Head of caudate nucleus (tissue), 42 donors: Measurements from ENCODE around the gene SNX7.
A peak's percentile ranks its signal among the peaks of the same experiment; 100 is the strongest.

ENCODE experiments used
- DNase-seq, 42 donors: peaks; one replicate each; pipeline versions ENCODE4 v3.0.0 to v3.0.0-alpha.2; 2020 to 2021; ENCODE audit warnings: mixed read lengths in 7 of 42
- intact Hi-C: fragments of 100-400 bp; cut with DNase I; formaldehyde crosslinking; loops from one replicate; pipeline ENCODE4 v1.15.0; 2022

Gene SNX7

DNA sequence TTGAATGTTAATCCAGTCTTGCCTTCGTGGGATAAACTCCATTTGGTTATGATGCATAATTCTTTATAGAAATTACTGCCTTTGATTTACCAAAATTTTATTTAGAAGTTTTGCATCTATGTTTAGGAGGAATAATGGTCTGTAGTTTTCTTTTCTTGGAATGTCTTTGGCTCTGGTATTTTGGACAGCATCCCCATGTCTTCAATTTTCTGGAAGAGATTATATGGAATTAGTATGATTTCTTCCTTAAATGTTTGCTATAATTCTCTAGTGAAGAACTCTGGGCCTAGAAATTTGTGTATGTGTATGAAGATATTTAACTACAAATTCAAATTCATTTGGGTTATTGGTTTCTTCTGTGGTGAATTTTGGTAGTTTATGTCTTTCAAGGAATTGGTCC, 92.7 kb downstream of the SNX7 start:
- intact Hi-C loops: no loop called here
- DNase-seq: no peak

DNA sequence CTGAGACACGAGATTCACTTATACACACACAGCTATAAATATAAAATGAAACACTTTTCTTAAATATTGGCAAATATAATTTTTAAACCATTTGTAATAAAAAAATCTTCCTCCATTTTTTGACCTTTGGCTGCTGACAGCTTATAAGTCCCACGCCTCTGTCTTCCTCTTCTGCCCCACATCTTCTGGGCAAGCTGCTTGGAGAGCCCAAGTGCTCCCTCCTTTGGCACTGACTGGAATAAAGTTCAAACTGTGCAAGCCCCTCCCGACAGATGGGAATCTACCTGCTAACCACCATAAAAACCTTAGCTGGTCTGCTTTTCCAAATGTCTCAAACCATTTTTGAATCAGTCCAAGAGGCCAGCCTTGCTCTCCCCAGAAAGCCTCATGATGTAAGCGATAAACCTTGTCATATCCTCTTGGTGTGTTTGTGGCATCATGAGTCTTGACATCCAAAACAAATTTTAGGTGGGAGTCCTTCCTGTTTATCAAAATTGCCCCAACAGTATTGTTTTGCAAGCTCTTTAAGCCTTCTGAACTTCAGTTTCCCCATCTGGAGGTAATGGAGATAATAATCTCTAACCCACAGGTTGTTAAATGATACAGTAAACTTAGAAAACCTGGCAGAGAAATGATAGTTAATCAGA, 99.8 kb downstream of the SNX7 start:
- peak in 2 of 42 donors; percentile 10 to 41 for DNase-seq
- intact Hi-C loops: no loop called here

DNA sequence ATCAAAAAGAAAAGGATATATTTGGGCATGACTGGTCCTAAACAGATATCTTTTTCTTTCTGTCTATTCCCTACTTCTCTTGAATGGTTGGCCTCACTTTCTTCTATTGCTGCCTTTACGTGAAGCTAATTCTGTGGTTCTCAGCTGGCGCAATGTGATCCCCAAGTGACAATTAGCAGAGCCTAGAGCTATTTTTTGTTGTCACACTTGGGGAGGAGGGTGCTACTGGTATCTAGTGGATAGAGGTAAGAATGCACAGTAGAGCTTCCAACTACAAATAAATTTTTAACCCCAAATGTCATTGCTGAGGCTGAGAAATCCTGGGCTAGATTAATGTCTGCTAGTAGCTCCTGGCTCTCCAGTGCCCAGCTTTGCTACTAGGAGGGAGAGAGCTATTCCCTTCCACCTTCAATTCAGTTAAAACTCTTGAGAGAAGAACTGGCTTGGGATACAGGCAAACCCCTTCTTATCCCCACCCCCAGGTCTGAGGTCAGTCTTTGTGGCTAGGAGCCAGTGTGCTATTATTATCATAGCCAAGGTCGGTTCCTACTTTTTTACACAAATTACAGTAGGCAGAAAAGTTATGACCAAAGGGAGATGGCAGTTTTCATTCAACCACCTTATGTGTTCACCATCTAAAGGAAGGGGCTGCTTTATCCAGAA, 102.1 kb downstream of the SNX7 start:
- DNase-seq: no peak

DNA sequence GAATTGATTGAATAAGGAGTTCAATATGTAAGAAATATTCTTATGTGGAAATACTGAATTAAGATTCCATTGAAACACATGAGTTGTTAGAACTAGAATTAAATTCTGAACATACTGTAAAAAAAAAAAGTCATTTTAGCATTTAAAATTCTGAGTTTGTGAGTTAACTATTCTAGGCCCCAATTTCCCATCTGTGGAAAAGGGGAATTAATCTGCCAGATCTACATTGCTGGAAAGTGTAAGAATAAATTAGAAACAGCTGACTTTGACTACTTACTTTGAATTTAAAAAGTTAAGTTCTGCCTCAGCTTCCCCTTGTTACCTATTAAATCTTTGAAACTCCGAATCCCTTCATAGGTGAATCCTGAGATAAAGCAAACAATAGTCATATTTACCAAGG, 103.0 kb downstream of the SNX7 start:
- intact Hi-C loops: no loop called here
- no peak for DNase-seq

More for the DNA sequence above, 102.1 kb downstream of the SNX7 start:
- intact Hi-C loops: no loop called here

DNA sequence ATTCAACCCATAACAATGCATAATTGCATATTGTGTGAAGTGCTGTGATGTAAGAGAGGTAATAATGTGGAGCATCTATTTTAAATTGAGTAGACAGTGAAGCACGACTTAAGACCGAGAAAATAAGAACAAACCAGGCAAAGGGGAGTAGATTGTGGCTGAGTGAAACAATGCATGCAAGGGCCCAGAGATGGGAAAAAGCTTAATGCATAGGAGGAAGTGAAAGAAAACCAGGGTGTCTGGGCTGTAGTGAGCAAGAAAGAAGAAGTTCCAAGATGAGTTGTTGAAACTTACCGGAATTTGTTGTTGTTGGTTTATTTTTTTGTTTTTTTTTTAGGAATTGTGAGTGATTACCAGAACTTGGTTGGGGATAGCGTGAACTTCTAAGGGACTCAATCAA, 104.7 kb downstream of the SNX7 start:
- intact Hi-C loops: no loop called here

DNA sequence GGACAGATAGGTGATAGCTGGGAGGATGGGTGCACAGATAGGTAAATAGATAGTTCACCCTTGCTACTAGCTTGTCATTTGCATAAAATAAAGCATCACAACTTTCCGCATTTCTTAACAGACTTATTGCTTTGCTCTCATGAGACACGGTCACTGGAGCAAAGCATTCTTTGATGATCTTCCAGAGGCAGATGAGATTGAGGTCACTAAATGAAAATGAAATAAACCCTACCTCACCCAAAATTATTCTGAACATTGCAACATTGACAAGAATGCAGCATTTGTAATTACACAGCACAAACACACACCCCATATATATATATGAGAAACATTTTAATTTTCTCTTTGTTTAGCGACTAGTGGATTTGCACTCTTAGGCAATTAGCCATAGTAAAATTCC, 107.6 kb downstream of the SNX7 start:
- no peak for DNase-seq
- intact Hi-C loops: no loop called here

More for the DNA sequence above, 104.7 kb downstream of the SNX7 start:
- peak in 1 of 42 donors; percentile 37 for DNase-seq

DNA sequence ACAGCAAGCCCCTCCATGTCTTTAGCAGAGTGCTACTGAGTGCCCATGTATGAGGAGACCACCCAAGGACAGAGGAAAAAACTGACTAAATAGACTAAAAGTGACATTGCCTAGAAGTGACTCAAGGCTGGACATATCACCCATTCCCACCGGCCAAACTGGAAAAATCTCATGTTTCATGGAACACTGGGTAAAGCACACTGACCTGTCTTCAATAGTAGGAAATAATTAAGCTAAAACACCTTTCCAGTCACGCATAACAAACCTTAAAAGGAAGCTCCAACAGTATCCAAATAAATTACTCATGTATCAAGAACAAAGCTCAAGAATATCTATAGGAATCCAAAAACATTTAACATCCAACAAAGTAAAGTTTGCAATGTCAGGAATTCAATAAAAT, 120.4 kb downstream of the SNX7 start:
- intact Hi-C loops: no loop called here

DNA sequence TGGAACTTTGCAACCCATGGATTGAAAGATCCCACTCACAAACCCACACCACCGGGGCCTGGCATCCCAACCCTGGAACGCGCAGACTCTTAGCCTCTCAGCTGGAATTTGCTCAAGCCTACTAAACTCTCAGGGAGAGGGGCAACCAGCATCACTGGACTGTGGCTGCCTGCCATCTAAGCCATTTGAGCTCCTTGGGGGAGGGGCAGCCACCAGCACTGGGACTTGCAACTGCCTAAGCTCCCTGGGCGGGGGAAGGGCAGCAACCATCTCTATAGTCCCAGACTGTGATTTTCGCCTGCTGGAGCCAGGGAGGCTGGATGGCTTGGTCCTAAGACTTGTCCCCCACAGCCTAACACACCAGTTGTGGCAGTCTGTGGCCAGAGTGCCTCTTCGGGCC, 122.3 kb downstream of the SNX7 start:
- DNase-seq: no peak

More for the DNA sequence above, 120.4 kb downstream of the SNX7 start:
- no peak for DNase-seq

DNA sequence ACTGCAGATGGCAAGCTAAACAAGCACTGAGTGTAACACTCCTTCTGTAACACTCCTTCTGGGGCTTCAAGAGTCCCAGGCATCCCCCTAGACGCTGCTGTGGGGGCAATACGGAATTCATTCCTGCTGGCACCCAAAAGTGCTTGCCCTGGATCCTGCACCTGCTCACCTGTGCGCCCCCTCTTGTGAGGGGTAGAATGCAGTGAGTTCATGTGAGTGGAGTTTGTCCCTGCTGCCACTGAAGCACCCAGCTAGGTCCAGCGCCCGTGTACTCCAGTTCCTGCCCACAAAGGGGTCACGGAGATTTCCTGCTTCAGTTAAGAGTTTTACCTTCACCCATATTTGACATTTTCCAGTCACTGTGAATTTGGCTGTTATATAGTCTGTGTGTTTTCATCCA, 130.0 kb downstream of the SNX7 start:
- no peak for DNase-seq
- intact Hi-C loops: loop anchor here (10.0 kb wide), 1 partner anchor 63 kb away; no protein-coding TSS in a partner anchor

More for the DNA sequence above, 122.3 kb downstream of the SNX7 start:
- intact Hi-C loops: no loop called here

DNA sequence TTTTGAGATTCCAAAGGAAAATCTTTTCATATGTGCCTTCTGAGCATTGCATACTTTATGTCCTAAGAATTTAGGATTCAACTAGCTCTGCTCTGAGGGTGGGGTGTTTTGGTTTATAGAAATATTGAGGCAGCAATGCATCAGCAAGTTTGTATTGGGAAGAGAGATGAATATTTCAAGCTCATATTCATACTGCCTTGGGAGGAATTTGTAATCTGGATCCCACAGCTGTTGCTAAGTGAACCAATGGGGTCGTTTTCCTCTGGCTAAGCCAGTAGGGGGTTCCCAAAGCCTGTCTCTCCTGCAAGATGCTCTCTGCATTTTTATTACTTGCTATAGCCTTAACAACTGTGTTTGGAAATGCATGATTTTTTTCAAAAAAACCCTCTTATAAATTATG, 130.6 kb downstream of the SNX7 start:
- intact Hi-C loops: loop anchor here (10.0 kb wide), 1 partner anchor 63 kb away; no protein-coding TSS in a partner anchor

DNA sequence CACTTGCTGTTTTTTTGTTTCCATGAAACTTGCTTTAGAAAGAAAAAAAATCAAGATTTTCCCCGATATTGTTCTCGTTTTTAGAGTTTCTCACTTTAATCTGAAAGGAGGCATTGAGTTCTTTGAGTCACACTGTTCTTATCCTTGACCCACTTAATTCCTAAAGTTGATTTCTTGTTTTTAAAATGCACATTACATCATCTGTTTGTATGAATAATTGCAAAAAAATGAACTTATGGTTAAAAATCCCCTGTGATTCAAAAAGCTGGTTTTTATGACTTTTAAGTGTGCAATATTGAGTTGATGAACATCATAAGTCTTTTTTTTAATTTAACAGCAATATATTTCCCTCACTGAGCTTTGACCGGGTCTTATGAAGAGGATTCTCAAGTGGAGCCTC, 131.6 kb downstream of the SNX7 start:
- DNase-seq: no peak
- intact Hi-C loops: loop anchor here (10.0 kb wide), 1 partner anchor 62 kb away; no protein-coding TSS in a partner anchor

More for the DNA sequence above, 130.6 kb downstream of the SNX7 start:
- DNase-seq: no peak

DNA sequence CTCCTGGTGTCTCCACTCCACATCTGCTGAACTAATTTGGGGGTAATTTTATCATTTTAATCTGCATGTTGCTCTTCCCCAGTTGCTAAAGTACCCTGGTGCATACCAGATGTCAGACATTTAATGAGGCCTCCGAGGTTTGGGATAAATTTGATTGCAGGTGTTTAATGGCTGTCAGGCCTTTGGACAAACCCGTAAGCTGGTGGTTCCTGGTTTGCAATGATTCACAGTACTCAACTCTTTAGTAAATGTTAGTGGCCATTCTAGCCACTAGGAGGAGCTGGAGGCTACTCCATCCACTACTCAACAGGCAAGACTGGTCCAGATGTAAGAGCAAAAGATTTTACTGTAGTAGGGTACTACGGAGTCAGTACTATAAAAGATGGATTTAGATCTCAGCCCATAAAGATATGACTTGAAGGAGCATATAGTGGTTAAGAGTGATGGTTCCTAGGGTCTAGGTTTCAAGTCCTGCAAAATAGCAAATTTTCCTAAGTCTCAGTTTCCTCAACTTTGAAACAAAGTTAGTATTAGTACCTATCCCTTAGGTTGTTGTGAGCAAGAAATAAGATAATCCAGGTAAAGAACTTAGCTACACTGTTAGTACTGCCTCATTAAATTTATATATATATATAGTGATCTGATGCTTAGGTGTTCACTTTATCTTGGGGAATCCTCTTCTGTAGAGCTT, 132.8 kb downstream of the SNX7 start:
- peak in 26 of 42 donors; percentile 5 to 68 (median 34) for DNase-seq
- intact Hi-C loops: loop anchor here (10.0 kb wide), 1 partner anchor 60 kb away; no protein-coding TSS in a partner anchor

DNA sequence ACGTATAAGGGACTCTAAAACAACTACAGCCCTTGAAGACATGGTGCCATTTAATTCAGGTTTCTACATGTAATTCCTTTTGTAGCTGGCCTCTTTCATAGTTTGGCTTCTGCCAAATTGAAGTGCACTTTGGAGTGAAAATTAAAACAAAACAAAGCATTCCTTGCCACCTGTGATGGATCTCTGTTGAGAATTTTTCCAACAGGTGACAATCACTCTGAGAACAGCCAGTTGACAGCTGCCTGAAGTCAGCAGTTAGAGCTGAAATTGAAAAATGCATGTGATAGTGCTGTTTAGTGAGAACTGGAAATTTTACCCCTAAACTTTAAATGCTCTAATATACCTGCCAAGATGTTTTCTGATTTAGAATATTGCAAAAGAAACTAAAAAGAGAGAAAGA, 134.5 kb downstream of the SNX7 start:
- no peak for DNase-seq
- intact Hi-C loops: loop anchor here (10.0 kb wide), 1 partner anchor 59 kb away; no protein-coding TSS in a partner anchor

DNA sequence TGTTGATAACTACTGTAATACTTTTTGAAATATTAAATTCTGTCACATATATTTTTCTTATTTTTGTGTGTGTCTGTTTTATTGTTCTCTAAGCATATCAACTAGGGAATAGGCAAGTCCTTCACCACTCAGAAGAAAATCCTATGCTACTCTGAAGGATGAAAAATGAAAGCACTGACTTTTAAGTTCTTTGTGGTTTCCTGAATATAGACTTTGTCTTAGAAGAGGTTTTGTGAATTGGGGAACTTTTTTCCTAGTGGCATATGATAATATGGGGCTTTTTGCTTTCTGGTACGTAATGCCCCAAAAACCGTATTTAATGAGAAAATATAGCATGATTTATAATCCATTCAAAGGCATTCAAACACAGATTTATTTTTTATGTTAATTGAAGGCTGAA, 136.0 kb downstream of the SNX7 start:
- no peak for DNase-seq
- intact Hi-C loops: loop anchor here (10.0 kb wide), 1 partner anchor 57 kb away; no protein-coding TSS in a partner anchor
